ENCODE data around the gene CCDC71.

Gene CCDC71

GRCh38 chr3:49151610-49152009 is 14.5 kb downstream of the CCDC71 start:
- no peaks in the 10 kb centered on the region for H3K9me3 ChIP-seq (ENCODE audit: control insufficient read depth, insufficient read depth, low read depth, low read length)
- no peak overlapping the region for H3K4me3 ChIP-seq (ENCODE audit: low read depth, low read length)
- no peaks in the 10 kb centered on the region for H3K4me1 ChIP-seq (ENCODE audit: control insufficient read depth, insufficient read depth, low read length)
- H3K9ac ChIP-seq (ENCODE audit: low read length) = no peak overlapping the region
- H3K27me3 ChIP-seq (ENCODE audit: control insufficient read depth, insufficient read depth, low read length) = peaks cover 2% of the 10 kb centered on the region
- no peak overlapping the region for H3K27ac ChIP-seq (ENCODE audit: low read depth, low read length)
- no peaks in the 10 kb centered on the region for H3K36me3 ChIP-seq (ENCODE audit: control insufficient read depth, insufficient read depth, low read length)

DNA sequence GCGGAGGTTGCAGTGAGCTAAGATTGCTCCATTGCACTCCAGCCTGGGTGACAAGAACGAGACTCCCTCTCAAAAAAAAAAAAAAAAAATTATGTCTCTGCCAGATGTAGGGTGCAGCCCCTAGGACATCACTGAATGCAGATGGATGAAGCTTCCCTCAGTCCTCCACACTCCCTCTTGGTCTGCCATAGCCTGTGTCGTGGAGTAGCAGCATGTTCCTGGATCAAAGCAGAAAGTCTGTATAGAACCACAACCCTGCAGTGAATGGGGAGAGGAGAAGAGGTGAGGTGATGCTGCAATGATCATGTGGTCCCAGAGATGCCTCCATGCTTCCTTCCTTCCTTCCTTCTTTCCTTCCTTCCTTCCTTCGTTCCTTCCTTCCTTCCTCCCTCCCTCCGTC is 18.0 kb downstream of the CCDC71 start:
- Histone ChIP-seq H3K9me3 (ENCODE audit: control insufficient read depth, insufficient read depth, low read depth, low read length) (peaks cover 8% of the 10 kb centered on the region), H3K4me1 (ENCODE audit: control insufficient read depth, insufficient read depth, low read length) (no peaks in the 10 kb centered on the region), H3K27me3 (ENCODE audit: control insufficient read depth, insufficient read depth, low read length) (peaks cover 2% of the 10 kb centered on the region; the same call in 1 of the 2 replicates), H3K4me3 (ENCODE audit: low read depth, low read length) (no peak overlapping the region), H3K27ac (ENCODE audit: low read depth, low read length) (no peak overlapping the region), H3K9ac (ENCODE audit: low read length) (no peak overlapping the region), H3K36me3 (ENCODE audit: control insufficient read depth, insufficient read depth, low read length) (no peaks in the 10 kb centered on the region)

DNA sequence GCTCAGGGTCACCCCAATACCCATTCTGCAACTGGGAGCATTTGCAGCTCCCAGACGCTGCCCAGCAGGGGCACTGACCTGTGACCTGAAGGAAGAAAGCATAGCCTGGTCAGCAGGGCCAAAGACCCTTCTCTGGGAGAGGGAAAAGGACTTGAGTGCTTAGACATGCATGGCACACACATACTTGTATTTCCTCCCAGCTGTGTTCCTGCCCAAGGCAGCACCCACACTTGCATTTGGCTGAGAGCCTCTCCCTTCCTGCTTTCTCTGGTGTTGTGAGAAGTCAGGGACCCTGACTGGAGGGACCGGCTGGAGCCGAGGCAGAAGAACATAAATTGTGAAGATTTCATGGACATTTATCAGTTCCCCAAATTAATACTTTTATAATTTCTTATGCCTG is 26.1 kb downstream of the CCDC71 start:
- Histone ChIP-seq H3K9ac (ENCODE audit: low read length) (no peak overlapping the region), H3K4me3 (ENCODE audit: low read depth, low read length) (no peak overlapping the region), H3K27ac (ENCODE audit: low read depth, low read length) (no peak overlapping the region), H3K9me3 (ENCODE audit: control insufficient read depth, insufficient read depth, low read depth, low read length) (peaks cover 22% of the 10 kb centered on the region), H3K4me1 (ENCODE audit: control insufficient read depth, insufficient read depth, low read length) (no peaks in the 10 kb centered on the region), H3K27me3 (ENCODE audit: control insufficient read depth, insufficient read depth, low read length) (no peaks in the 10 kb centered on the region), H3K36me3 (ENCODE audit: control insufficient read depth, insufficient read depth, low read length) (no peaks in the 10 kb centered on the region)

DNA sequence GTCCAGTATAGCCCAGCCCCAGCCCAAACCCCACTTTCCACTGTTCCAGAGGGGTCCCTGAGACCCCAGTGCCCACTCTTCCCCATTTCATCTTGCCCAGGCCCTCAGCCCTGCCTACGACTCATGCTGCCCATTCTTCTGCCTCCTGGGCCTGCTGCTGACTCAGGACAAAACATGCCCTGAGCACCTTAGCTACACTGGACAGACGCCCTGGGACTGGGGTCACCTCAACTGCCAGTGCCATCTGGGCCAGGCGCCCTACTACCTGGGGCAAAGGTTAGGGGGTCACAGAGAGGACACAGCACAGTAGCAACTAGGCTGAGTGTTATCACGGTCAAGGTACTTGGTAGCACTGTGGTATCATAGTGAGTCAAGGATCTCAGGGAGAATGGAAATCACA is 30.6 kb downstream of the CCDC71 start:
- no peaks in the 10 kb centered on the region for H3K9me3 ChIP-seq (ENCODE audit: control insufficient read depth, insufficient read depth, low read depth, low read length)
- no peak overlapping the region for H3K27ac ChIP-seq (ENCODE audit: low read depth, low read length)
- peaks cover 5% of the 10 kb centered on the region; the same call in 1 of the 2 replicates for H3K36me3 ChIP-seq (ENCODE audit: control insufficient read depth, insufficient read depth, low read length)
- no peak overlapping the region for H3K9ac ChIP-seq (ENCODE audit: low read length)
- peaks cover 8% of the 10 kb centered on the region for H3K4me1 ChIP-seq (ENCODE audit: control insufficient read depth, insufficient read depth, low read length)
- no peak overlapping the region for H3K4me3 ChIP-seq (ENCODE audit: low read depth, low read length)
- no peaks in the 10 kb centered on the region for H3K27me3 ChIP-seq (ENCODE audit: control insufficient read depth, insufficient read depth, low read length)

DNA sequence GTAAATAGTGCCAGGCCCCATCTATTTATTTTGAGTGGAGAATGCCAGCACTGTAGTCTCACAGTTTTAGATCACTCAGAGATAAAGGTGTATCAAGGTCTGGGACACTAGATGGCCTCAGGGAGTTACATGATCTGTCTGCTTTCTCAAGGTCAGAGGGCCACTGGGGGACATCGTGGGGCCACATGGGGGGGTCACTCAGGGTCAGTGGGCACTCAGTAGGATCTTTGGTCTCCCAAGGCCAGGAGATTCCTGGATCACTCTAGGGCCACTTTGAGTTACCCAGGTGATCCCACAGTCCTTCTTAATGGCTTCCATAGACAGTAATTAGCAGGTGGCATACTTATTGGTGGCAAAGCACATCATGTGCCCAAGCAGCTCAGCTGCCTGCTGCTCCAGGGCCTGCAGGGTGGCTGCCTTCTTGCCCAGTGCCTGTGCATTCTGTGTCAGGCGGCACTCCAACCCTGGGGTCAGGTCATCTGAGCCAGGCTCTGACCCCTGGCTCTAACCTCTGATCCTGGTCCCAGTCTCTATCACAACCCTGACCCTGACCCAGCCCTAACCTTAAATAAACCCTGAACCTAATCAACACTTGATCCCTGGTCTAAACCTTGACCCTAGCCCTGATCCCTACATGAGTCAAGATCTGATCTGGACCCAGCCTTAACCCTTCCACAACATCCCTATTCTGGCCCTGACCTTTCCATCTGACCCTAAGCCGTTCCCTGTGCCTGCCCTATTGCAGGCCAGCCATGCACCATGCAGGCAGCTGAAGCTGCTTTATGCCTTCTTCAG is 31.5 kb downstream of the CCDC71 start:
- Histone ChIP-seq H3K9ac (ENCODE audit: low read length) (no peak overlapping the region), H3K27ac (ENCODE audit: low read depth, low read length) (no peak overlapping the region), H3K36me3 (ENCODE audit: control insufficient read depth, insufficient read depth, low read length) (peaks cover 10% of the 10 kb centered on the region; the same call in 1 of the 2 replicates), H3K4me3 (ENCODE audit: low read depth, low read length) (no peak overlapping the region; the same call in 1 of the 2 replicates), H3K27me3 (ENCODE audit: control insufficient read depth, insufficient read depth, low read length) (no peaks in the 10 kb centered on the region), H3K4me1 (ENCODE audit: control insufficient read depth, insufficient read depth, low read length) (peaks cover 8% of the 10 kb centered on the region), H3K9me3 (ENCODE audit: control insufficient read depth, insufficient read depth, low read depth, low read length) (no peaks in the 10 kb centered on the region)

GRCh38 chr3:49133226-49133951 is 32.7 kb downstream of the CCDC71 start:
- peak overlapping the region; percentile 79 for H3K4me3 ChIP-seq (ENCODE audit: low read depth, low read length)

GRCh38 chr3:49132437-49133225 is 33.5 kb downstream of the CCDC71 start, which contains the start of gene LAMB2:
Gene LAMB2 (minus strand): TSS chr3:49133050. CDS start chr3:49132867, 183 bp downstream.
- H3K4me1 ChIP-seq (ENCODE audit: control insufficient read depth, insufficient read depth, low read length) = peaks cover 8% of the 10 kb centered on the region
- peaks cover 19% of the 10 kb centered on the region; the same call in 1 of the 2 replicates for H3K36me3 ChIP-seq (ENCODE audit: control insufficient read depth, insufficient read depth, low read length)
- no peaks in the 10 kb centered on the region for H3K9me3 ChIP-seq (ENCODE audit: control insufficient read depth, insufficient read depth, low read depth, low read length)
- no peaks in the 10 kb centered on the region for H3K27me3 ChIP-seq (ENCODE audit: control insufficient read depth, insufficient read depth, low read length)
- peak within 1 kb of the TSS; percentile 76 for H3K9ac ChIP-seq (ENCODE audit: low read length)
- peak within 1 kb of the TSS; percentile 33; the same call in 1 of the 2 replicates for H3K27ac ChIP-seq (ENCODE audit: low read depth, low read length)
- peak within 1 kb of the TSS; percentile 79 for H3K4me3 ChIP-seq (ENCODE audit: low read depth, low read length)

More at GRCh38 chr3:49133226-49133951, 32.7 kb downstream of the CCDC71 start:
- peaks cover 8% of the 10 kb centered on the region for H3K4me1 ChIP-seq (ENCODE audit: control insufficient read depth, insufficient read depth, low read length)
- H3K36me3 ChIP-seq (ENCODE audit: control insufficient read depth, insufficient read depth, low read length) = peaks cover 14% of the 10 kb centered on the region; the same call in 1 of the 2 replicates
- no peaks in the 10 kb centered on the region for H3K27me3 ChIP-seq (ENCODE audit: control insufficient read depth, insufficient read depth, low read length)
- no peaks in the 10 kb centered on the region for H3K9me3 ChIP-seq (ENCODE audit: control insufficient read depth, insufficient read depth, low read depth, low read length)
- H3K9ac ChIP-seq (ENCODE audit: low read length) = peak overlapping the region; percentile 76
- H3K27ac ChIP-seq (ENCODE audit: low read depth, low read length) = peak overlapping the region; percentile 33; the same call in 1 of the 2 replicates

DNA sequence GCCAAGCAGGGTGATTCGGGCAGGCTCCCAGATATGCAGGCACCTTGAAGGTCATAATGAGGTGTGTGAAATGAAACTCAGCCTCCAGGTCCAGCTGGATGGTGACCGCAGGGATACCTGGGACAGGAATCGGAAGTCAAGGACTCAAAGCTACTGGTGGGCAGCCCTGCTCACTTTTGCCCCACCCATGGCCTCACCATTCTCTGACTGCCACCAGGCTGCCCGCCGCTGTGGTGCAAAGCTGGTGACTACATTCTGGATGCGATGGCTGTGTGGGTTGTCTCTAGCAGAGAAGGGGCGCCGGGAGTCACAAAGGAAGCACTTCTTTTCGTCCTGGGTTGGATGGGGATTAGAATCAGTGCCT is 34.1 kb downstream of the CCDC71 start:
- H3K4me3 ChIP-seq (ENCODE audit: low read depth, low read length) = peak overlapping the region; percentile 79
- H3K27me3 ChIP-seq (ENCODE audit: control insufficient read depth, insufficient read depth, low read length) = no peaks in the 10 kb centered on the region
- no peaks in the 10 kb centered on the region for H3K9me3 ChIP-seq (ENCODE audit: control insufficient read depth, insufficient read depth, low read depth, low read length)
- no peak overlapping the region for H3K27ac ChIP-seq (ENCODE audit: low read depth, low read length)
- H3K4me1 ChIP-seq (ENCODE audit: control insufficient read depth, insufficient read depth, low read length) = peaks cover 8% of the 10 kb centered on the region
- H3K36me3 ChIP-seq (ENCODE audit: control insufficient read depth, insufficient read depth, low read length) = peaks cover 19% of the 10 kb centered on the region; the same call in 1 of the 2 replicates
- H3K9ac ChIP-seq (ENCODE audit: low read length) = peak overlapping the region; percentile 76

GRCh38 chr3:49131576-49131975 is 34.6 kb downstream of the CCDC71 start:
- Histone ChIP-seq H3K27me3 (ENCODE audit: control insufficient read depth, insufficient read depth, low read length) (no peaks in the 10 kb centered on the region), H3K9me3 (ENCODE audit: control insufficient read depth, insufficient read depth, low read depth, low read length) (no peaks in the 10 kb centered on the region), H3K4me1 (ENCODE audit: control insufficient read depth, insufficient read depth, low read length) (peaks cover 8% of the 10 kb centered on the region), H3K4me3 (ENCODE audit: low read depth, low read length) (peak overlapping the region; percentile 79; the same call in 1 of the 2 replicates), H3K27ac (ENCODE audit: low read depth, low read length) (no peak overlapping the region), H3K9ac (ENCODE audit: low read length) (peak overlapping the region; percentile 76), H3K36me3 (ENCODE audit: control insufficient read depth, insufficient read depth, low read length) (peaks cover 20% of the 10 kb centered on the region; the same call in 1 of the 2 replicates)

DNA sequence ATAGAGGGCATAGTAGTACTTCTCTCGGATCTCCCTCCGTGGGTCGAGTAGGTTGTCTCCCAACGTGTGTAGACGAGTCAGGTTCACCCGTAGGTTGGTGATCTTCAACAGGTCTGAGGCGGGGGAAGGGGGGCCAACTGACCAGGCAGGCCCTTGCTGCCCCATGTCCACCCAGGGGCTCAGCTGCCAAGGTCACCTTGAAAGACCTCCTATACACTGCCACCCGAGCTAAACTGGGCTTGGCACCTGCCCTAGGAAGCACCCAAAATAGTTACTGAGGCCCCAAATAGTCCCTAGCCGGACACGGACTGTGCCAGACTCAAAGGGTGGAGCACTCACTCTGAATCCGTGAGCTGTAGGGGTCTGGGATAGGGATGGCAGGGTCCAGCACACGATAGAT is 35.1 kb downstream of the CCDC71 start:
- H3K4me3 ChIP-seq (ENCODE audit: low read depth, low read length) = no peak overlapping the region
- H3K27me3 ChIP-seq (ENCODE audit: control insufficient read depth, insufficient read depth, low read length) = no peaks in the 10 kb centered on the region
- H3K4me1 ChIP-seq (ENCODE audit: control insufficient read depth, insufficient read depth, low read length) = peaks cover 8% of the 10 kb centered on the region
- peaks cover 24% of the 10 kb centered on the region; the same call in 1 of the 2 replicates for H3K36me3 ChIP-seq (ENCODE audit: control insufficient read depth, insufficient read depth, low read length)
- H3K9ac ChIP-seq (ENCODE audit: low read length) = no peak overlapping the region
- H3K9me3 ChIP-seq (ENCODE audit: control insufficient read depth, insufficient read depth, low read depth, low read length) = no peaks in the 10 kb centered on the region
- H3K27ac ChIP-seq (ENCODE audit: low read depth, low read length) = no peak overlapping the region
